Mucosa of descending colon (tissue), 3 donors: ENCODE results near the gene KRT76. TPM values are rescaled to one million over a fixed set of nuclear protein-coding genes. Genes with fewer than 3 reads are reported as not detected.

Source experiments
- ATAC-seq: fragments of 200-7000 bp; cut with Tn5 transposase; one replicate; pipeline ENCODE4 v1.9.1; 2020; ENCODE audit warnings: mild to moderate bottlenecking, moderate library complexity
- DNase-seq, 3 donors: peaks; one replicate each; pipeline ENCODE4 v3.0.0-alpha.2; 2020
- H3K36me3 ChIP-seq: fragments of 200-600 bp; one replicate; pipeline ENCODE4 v1.8.0; 2021; ENCODE audit warnings: low read depth, mild to moderate bottlenecking
- H3K4me1 ChIP-seq: fragments of 200-600 bp; one replicate; pipeline ENCODE4 v1.8.0; 2021; ENCODE audit warnings: low read depth, mild to moderate bottlenecking
- H3K4me3 ChIP-seq: fragments of 200-600 bp; one replicate; pipeline ENCODE4 v1.8.0; 2021; ENCODE audit warnings: mild to moderate bottlenecking
- H3K9me3 ChIP-seq: fragments of 200-600 bp; one replicate; pipeline ENCODE4 v1.8.0; 2021; ENCODE audit warnings: mild to moderate bottlenecking
- intact Hi-C, 2 donors: fragments of 100-400 bp; cut with DNase I in 1 of 2; cut with micrococcal nuclease in 1 of 2; formaldehyde crosslinking; loops; one replicate each; pipeline versions ENCODE4 v1.11.0 to v1.11.1; 2022; cut with DNase I, micrococcal nuclease
- total RNA-seq, 3 donors: library from RNA; stranded (reverse); fragmentation: NEBNext Ultra II Directional in 2 of 3; extraction: Animal tissue kit (Norgen Biotek cat#: 25700) in 2 of 3; gene quantifications; one replicate each; pipeline versions ENCODE4 v1.2.1 to v1.2.4, GENCODE V29; 2021 to 2023
- TF ChIP-seq, protein P1 (sequence below): fragments of 200-600 bp; IDR thresholded peaks from one replicate; pipeline ENCODE4 v1.8.0; 2022; ENCODE audit warnings: antibody characterized with exemption, mild to moderate bottlenecking
- donor health status: DM: no; HTN: no; CAD: no; lungs with moderate emphysema.
- donor health status: DM: no; HTN: no; CAD: no.
- donor health status: DM: no; HTN: yes; CAD: no.

KRT76 gene
- total RNA-seq, 3 donors from 2014 or later = not detected

GRCh38 chr12:52814710-52815155, 37.6 kb upstream of the KRT76 start:
- Histone ChIP-seq H3K9me3 (no peaks in the 10 kb centered on the region), H3K4me1 (no peaks in the 10 kb centered on the region), H3K4me3 (no peak overlapping the region), H3K36me3 (no peaks in the 10 kb centered on the region)
- no peak for DNase-seq
- no peak for ATAC-seq
- intact Hi-C loops = no loop called here
- TF ChIP-seq, protein P1, sequence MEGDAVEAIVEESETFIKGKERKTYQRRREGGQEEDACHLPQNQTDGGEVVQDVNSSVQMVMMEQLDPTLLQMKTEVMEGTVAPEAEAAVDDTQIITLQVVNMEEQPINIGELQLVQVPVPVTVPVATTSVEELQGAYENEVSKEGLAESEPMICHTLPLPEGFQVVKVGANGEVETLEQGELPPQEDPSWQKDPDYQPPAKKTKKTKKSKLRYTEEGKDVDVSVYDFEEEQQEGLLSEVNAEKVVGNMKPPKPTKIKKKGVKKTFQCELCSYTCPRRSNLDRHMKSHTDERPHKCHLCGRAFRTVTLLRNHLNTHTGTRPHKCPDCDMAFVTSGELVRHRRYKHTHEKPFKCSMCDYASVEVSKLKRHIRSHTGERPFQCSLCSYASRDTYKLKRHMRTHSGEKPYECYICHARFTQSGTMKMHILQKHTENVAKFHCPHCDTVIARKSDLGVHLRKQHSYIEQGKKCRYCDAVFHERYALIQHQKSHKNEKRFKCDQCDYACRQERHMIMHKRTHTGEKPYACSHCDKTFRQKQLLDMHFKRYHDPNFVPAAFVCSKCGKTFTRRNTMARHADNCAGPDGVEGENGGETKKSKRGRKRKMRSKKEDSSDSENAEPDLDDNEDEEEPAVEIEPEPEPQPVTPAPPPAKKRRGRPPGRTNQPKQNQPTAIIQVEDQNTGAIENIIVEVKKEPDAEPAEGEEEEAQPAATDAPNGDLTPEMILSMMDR = no peak

- no peaks in the 10 kb centered on the region for H3K4me1 ChIP-seq
- no peaks in the 10 kb centered on the region for H3K9me3 ChIP-seq
- TF ChIP-seq, protein P1 = no peak
- no peaks in the 10 kb centered on the region for H3K36me3 ChIP-seq
- intact Hi-C loops = no loop called here
- ATAC-seq (no peak), DNase-seq (no peak)
- no peak within 1 kb of the TSS for H3K4me3 ChIP-seq
These were observed 37.0 kb upstream of the KRT76 start, which contains the start of gene KRT4 for GRCh38 chr12:52813885-52814709. KRT4 (minus strand) TSS chr12:52814116; CDS start chr12:52814058, 58 bp downstream.

- Histone ChIP-seq H3K4me1 (no peaks in the 10 kb centered on the region), H3K9me3 (no peaks in the 10 kb centered on the region), H3K4me3 (no peak overlapping the region), H3K36me3 (no peaks in the 10 kb centered on the region)
- DNase-seq (no peak), ATAC-seq (no peak)
- TF ChIP-seq, protein P1 = no peak
- intact Hi-C loops = no loop called here
These were observed 36.2 kb upstream of the KRT76 start for GRCh38 chr12:52813203-52813819.

DNA sequence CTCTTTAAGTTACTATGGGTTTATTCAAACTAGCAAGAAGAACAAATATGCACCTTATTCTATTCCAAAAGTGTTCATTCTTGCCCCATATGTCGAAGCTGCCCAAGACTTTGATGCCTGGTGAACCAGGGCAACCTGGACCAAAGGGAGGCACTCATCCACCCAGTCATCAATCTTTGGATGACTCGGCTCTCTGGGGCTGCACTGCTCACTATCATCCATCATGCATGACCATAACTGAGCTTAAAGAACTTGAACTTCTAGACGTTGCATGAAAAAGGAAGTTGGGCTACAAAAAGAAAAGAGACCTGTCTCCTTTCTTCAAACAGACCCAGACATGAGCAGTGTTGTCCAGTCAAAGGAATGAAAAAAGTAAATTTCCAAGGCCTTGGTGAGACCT, 35.6 kb upstream of the KRT76 start:
- TF ChIP-seq, protein P1 = no peak
- Histone ChIP-seq H3K9me3 (no peaks in the 10 kb centered on the region), H3K36me3 (no peaks in the 10 kb centered on the region), H3K4me1 (no peaks in the 10 kb centered on the region), H3K4me3 (no peak overlapping the region)
- DNase-seq (no peak), ATAC-seq (no peak)
- intact Hi-C loops = no loop called here

DNA sequence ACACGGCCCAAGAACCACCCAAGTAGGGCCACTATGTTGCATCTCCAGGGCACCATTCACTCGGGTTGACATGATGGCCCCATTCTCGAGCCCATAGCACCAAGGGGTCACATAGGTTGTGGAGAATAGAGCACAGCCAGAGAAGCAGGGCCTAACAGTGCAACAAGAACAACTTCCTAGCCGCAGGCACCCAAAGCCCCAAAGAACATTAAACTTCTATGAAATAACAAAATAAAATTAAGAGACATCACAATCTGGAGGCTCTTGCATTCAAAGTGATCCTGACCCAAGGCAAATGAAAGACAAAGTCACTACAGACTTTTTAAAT, 34.9 kb upstream of the KRT76 start:
- no peaks in the 10 kb centered on the region for H3K4me1 ChIP-seq
- TF ChIP-seq, protein P1 = no peak
- no peaks in the 10 kb centered on the region for H3K36me3 ChIP-seq
- H3K4me3 ChIP-seq = no peak overlapping the region
- H3K9me3 ChIP-seq = no peaks in the 10 kb centered on the region
- intact Hi-C loops = no loop called here
- ATAC-seq (no peak), DNase-seq (no peak)
